Vagina (tissue), 2 donors: ENCODE data around the gene CDC14A.

Experiments used
- POLR2A ChIP-seq, 2 donors: fragments of 450-650 bp; IDR thresholded peaks; one replicate each; pipeline ENCODE4 v1.6.1; 2017; ENCODE audit warnings: antibody characterized with exemption in 2 of 2, mild to moderate bottlenecking in 2 of 2, moderate library complexity in 2 of 2
- POLR2AphosphoS5 ChIP-seq, 2 donors: sonication (generic); formaldehyde crosslinking; IDR thresholded peaks; one replicate each; pipeline ENCODE4 v1.9.0; 2017; ENCODE audit warnings: antibody characterized with exemption in 2 of 2, mild to moderate bottlenecking in 2 of 2, low read depth in 1 of 2; ENCODE audit not compliant: insufficient read depth in 1 of 2
- TF ChIP-seq, protein P1 (sequence below), 3 experiments: fragments of 450-650 bp in 2 of 3; fragments of 200-600 bp in 1 of 3; sonication (generic) in 1 of 3; IDR thresholded peaks; one replicate each; pipeline ENCODE4 v1.5.1; 2017 to 2019; ENCODE audit warnings: antibody characterized with exemption in 3 of 3, mild to moderate bottlenecking in 2 of 3, moderate library complexity in 2 of 3

DNA sequence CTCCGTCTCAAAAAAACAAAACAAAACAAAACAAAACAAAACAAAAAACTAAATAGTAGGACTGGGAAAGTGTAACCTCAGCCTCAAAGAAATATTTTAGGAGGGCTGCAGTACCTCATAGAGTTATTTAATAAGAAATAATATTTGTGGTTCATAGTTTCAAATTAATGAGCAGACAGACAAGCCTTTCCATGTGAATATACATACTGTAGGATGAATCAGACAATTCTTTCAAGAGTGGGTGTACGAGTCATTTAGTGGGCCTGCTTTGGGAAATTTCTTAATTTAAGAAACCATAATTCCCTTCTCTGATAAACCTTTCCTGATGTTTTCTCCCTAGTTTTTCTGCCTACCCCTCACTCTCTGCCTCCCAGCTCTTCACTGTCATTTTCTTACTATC lies 52.5 kb downstream of the CDC14A start:
- TF ChIP-seq POLR2A (IDR thresholded peaks at IDR 0.05) (no peak), POLR2AphosphoS5 (IDR thresholded peaks at IDR 0.05; ENCODE audit: insufficient read depth in 1 of 2, low read depth in 1 of 2) (no peak)
- TF ChIP-seq, protein P1, sequence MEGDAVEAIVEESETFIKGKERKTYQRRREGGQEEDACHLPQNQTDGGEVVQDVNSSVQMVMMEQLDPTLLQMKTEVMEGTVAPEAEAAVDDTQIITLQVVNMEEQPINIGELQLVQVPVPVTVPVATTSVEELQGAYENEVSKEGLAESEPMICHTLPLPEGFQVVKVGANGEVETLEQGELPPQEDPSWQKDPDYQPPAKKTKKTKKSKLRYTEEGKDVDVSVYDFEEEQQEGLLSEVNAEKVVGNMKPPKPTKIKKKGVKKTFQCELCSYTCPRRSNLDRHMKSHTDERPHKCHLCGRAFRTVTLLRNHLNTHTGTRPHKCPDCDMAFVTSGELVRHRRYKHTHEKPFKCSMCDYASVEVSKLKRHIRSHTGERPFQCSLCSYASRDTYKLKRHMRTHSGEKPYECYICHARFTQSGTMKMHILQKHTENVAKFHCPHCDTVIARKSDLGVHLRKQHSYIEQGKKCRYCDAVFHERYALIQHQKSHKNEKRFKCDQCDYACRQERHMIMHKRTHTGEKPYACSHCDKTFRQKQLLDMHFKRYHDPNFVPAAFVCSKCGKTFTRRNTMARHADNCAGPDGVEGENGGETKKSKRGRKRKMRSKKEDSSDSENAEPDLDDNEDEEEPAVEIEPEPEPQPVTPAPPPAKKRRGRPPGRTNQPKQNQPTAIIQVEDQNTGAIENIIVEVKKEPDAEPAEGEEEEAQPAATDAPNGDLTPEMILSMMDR (IDR thresholded peaks at IDR 0.05): no peak
